DOHH2 (cell line): ENCODE results near the gene COL4A2.

Experiments used
- H3F3A ChIP-seq: fragments of 200-600 bp; sonication (generic), shearing (Covaris generic); 2 replicates; pipeline ENCODE4 v1.6.0; 2016; ENCODE audit warnings: antibody characterized with exemption, mild to moderate bottlenecking; ENCODE audit not compliant: control insufficient read depth, insufficient read depth
- H3K27ac ChIP-seq: fragments of 200-600 bp; sonication (generic); 2 replicates; pipeline ENCODE4 v1.5.1; 2014; ENCODE audit warnings: low read depth, mild to moderate bottlenecking, low read length, moderate library complexity
- H3K27me3 ChIP-seq: fragments of 200-600 bp; sonication (generic); 2 replicates; pipeline ENCODE4 v1.6.1; 2014; ENCODE audit warnings: mild to moderate bottlenecking, low read length, mixed read lengths; ENCODE audit not compliant: control insufficient read depth
- H3K36me3 ChIP-seq: fragments of 200-600 bp; sonication (generic); 2 replicates; pipeline ENCODE4 v1.6.1; 2014; ENCODE audit warnings: mild to moderate bottlenecking, low read length, moderate library complexity, mixed read lengths; ENCODE audit not compliant: control insufficient read depth
- H3K4me1 ChIP-seq: fragments of 200-600 bp; sonication (generic); 2 replicates; pipeline ENCODE4 v1.6.1; 2014; ENCODE audit warnings: mild to moderate bottlenecking, low read length, mixed read lengths; ENCODE audit not compliant: control insufficient read depth
- H3K4me2 ChIP-seq: fragments of 200-600 bp; sonication (generic); 2 replicates; pipeline ENCODE4 v1.6.0; 2014; ENCODE audit warnings: mild to moderate bottlenecking, low read length, moderate library complexity
- H3K4me3 ChIP-seq: fragments of 200-600 bp; sonication (generic); 2 replicates; pipeline ENCODE4 v1.5.1; 2014; ENCODE audit warnings: mild to moderate bottlenecking, low read length, mixed read lengths
- H3K79me2 ChIP-seq: fragments of 200-600 bp; sonication (generic); 2 replicates; pipeline ENCODE4 v1.6.1; 2014; ENCODE audit warnings: mild to moderate bottlenecking, low read length, mixed read lengths; ENCODE audit not compliant: control insufficient read depth
- H3K9me2 ChIP-seq: fragments of 200-600 bp; sonication (generic); replicated peaks from 2 replicates; pipeline ENCODE4 v1.6.1; 2014; ENCODE audit warnings: mild to moderate bottlenecking, low read length, mixed read lengths; ENCODE audit not compliant: control insufficient read depth
- H3K9me3 ChIP-seq: fragments of 200-600 bp; sonication (generic); 2 replicates; pipeline ENCODE4 v1.6.1; 2014; ENCODE audit warnings: antibody characterized with exemption, low read length, mixed read lengths; ENCODE audit not compliant: control insufficient read depth, insufficient read depth
- H4K20me1 ChIP-seq: fragments of 200-600 bp; sonication (generic); 2 replicates; pipeline ENCODE4 v1.6.0; 2014; ENCODE audit warnings: low read depth, mild to moderate bottlenecking, antibody characterized with exemption, low read length, moderate library complexity; ENCODE audit not compliant: control insufficient read depth, insufficient read depth
- CTCF ChIP-seq: fragments of 200-600 bp; sonication (generic); IDR thresholded peaks from one replicate; pipeline ENCODE4 v1.5.1; 2014; ENCODE audit warnings: antibody characterized with exemption, mild to moderate bottlenecking, low read depth, low read length; ENCODE audit not compliant: poor library complexity, severe bottlenecking
- EZH2phosphoT487 ChIP-seq: fragments of 200-600 bp; sonication (generic); IDR thresholded peaks from 2 replicates; pipeline ENCODE4 v1.6.1; 2017; ENCODE audit warnings: borderline replicate concordance, mild to moderate bottlenecking, antibody characterized with exemption, low read length, moderate library complexity, mixed read lengths

COL4A2 gene

GRCh38 chr13:110259651-110260050 lies 47.4 kb upstream of the COL4A2 start:
- no peak overlapping the region for H3K4me2 ChIP-seq
- peaks cover 2% of the 10 kb centered on the region for H3F3A ChIP-seq
- H3K4me3 ChIP-seq = no peak overlapping the region
- no peaks in the 10 kb centered on the region; the same call in 1 of the 2 replicates for H3K27me3 ChIP-seq
- no peaks in the 10 kb centered on the region for H4K20me1 ChIP-seq
- peaks cover 11% of the 10 kb centered on the region; the same call in 1 of the 2 replicates for H3K9me3 ChIP-seq
- no peaks in the 10 kb centered on the region for H3K4me1 ChIP-seq
- no peaks in the 10 kb centered on the region for H3K9me2 ChIP-seq
- H3K79me2 ChIP-seq = no peaks in the 10 kb centered on the region
- no peak overlapping the region for H3K27ac ChIP-seq
- no peak for TF ChIP-seq CTCF
- no peak for TF ChIP-seq EZH2phosphoT487
- H3K36me3 ChIP-seq = no peaks in the 10 kb centered on the region

- Histone ChIP-seq H3K27me3 (no peaks in the 10 kb centered on the region; the same call in 1 of the 2 replicates), H3K36me3 (no peaks in the 10 kb centered on the region), H3K27ac (no peak overlapping the region), H3K9me3 (peaks cover under 1% of the 10 kb centered on the region; the same call in 1 of the 2 replicates), H3F3A (no peaks in the 10 kb centered on the region), H3K4me1 (no peaks in the 10 kb centered on the region), H3K79me2 (no peaks in the 10 kb centered on the region), H3K4me2 (no peak overlapping the region), H4K20me1 (no peaks in the 10 kb centered on the region), H3K9me2 (no peaks in the 10 kb centered on the region), H3K4me3 (no peak overlapping the region)
- TF ChIP-seq EZH2phosphoT487 (no peak), CTCF (no peak)
Observed at GRCh38 chr13:110261166-110262081, 45.7 kb upstream of the COL4A2 start.

GRCh38 chr13:110262082-110262436 lies 45.0 kb upstream of the COL4A2 start:
- Histone ChIP-seq H3K27ac (no peak overlapping the region), H3K4me2 (no peak overlapping the region), H3F3A (no peaks in the 10 kb centered on the region), H4K20me1 (no peaks in the 10 kb centered on the region), H3K4me1 (no peaks in the 10 kb centered on the region), H3K9me3 (no peaks in the 10 kb centered on the region), H3K36me3 (no peaks in the 10 kb centered on the region), H3K27me3 (no peaks in the 10 kb centered on the region; the same call in 1 of the 2 replicates), H3K4me3 (no peak overlapping the region), H3K79me2 (no peaks in the 10 kb centered on the region), H3K9me2 (no peaks in the 10 kb centered on the region)
- TF ChIP-seq CTCF = no peak
- TF ChIP-seq EZH2phosphoT487 = no peak
